ENCODE data around the gene ARMH3.
A peak's percentile ranks its signal among the peaks of the same experiment; 100 is the strongest.

Gene ARMH3

GRCh38 chr10:101974091-101974971, 81.6 kb downstream of the ARMH3 start:
- DNase-seq, result no peak

- DNase-seq, result no peak
Measured at GRCh38 chr10:101972761-101973160, 83.2 kb downstream of the ARMH3 start.

GRCh38 chr10:101969412-101969922, 86.5 kb downstream of the ARMH3 start:
- no peak for DNase-seq

- DNase-seq, result no peak
Measured at GRCh38 chr10:101968940-101969321, 87.0 kb downstream of the ARMH3 start.

GRCh38 chr10:101968286-101968939, 87.6 kb downstream of the ARMH3 start:
- DNase-seq, result no peak

GRCh38 chr10:101967713-101968112, 88.3 kb downstream of the ARMH3 start:
- DNase-seq, result no peak

- no peak for DNase-seq
Measured at GRCh38 chr10:101967119-101967518, 88.9 kb downstream of the ARMH3 start.

- peak; percentile 66 for DNase-seq
Measured at GRCh38 chr10:101965075-101965765, 90.8 kb downstream of the ARMH3 start.

GRCh38 chr10:101961591-101962498, 94.1 kb downstream of the ARMH3 start:
- DNase-seq, result peak; percentile 88

GRCh38 chr10:101960879-101961395, 95.0 kb downstream of the ARMH3 start:
- DNase-seq, result no peak

GRCh38 chr10:101959346-101959916, 96.5 kb downstream of the ARMH3 start:
- DNase-seq, result peak; percentile 32

- DNase-seq, result no peak
Measured at GRCh38 chr10:101958691-101959090, 97.3 kb downstream of the ARMH3 start.

- no peak for DNase-seq
Measured at GRCh38 chr10:101956898-101957297, 99.1 kb downstream of the ARMH3 start.

- no peak for DNase-seq
Measured at GRCh38 chr10:101956117-101956516, 99.9 kb downstream of the ARMH3 start.

GRCh38 chr10:101952191-101952590, 103.8 kb downstream of the ARMH3 start:
- no peak for DNase-seq

GRCh38 chr10:101950213-101950612, 105.8 kb downstream of the ARMH3 start:
- no peak for DNase-seq

- no peak for DNase-seq
Measured at GRCh38 chr10:101941871-101942270, 114.1 kb downstream of the ARMH3 start.

- no peak for DNase-seq
Measured at GRCh38 chr10:101940916-101941315, 115.1 kb downstream of the ARMH3 start.

- no peak for DNase-seq
Measured at GRCh38 chr10:101939729-101940128, 116.2 kb downstream of the ARMH3 start.

- no peak for DNase-seq
Measured at GRCh38 chr10:101939008-101939648, 116.8 kb downstream of the ARMH3 start.

GRCh38 chr10:101938305-101939007, 117.5 kb downstream of the ARMH3 start:
- no peak for DNase-seq
